ENCODE results near the gene SLC8A2.

GRCh38 chr19:47494211-47494547, 22.5 kb upstream of the SLC8A2 start:
- no peak for TF ChIP-seq POLR2A (IDR thresholded peaks at IDR 0.05)
- TF ChIP-seq, protein P1, sequence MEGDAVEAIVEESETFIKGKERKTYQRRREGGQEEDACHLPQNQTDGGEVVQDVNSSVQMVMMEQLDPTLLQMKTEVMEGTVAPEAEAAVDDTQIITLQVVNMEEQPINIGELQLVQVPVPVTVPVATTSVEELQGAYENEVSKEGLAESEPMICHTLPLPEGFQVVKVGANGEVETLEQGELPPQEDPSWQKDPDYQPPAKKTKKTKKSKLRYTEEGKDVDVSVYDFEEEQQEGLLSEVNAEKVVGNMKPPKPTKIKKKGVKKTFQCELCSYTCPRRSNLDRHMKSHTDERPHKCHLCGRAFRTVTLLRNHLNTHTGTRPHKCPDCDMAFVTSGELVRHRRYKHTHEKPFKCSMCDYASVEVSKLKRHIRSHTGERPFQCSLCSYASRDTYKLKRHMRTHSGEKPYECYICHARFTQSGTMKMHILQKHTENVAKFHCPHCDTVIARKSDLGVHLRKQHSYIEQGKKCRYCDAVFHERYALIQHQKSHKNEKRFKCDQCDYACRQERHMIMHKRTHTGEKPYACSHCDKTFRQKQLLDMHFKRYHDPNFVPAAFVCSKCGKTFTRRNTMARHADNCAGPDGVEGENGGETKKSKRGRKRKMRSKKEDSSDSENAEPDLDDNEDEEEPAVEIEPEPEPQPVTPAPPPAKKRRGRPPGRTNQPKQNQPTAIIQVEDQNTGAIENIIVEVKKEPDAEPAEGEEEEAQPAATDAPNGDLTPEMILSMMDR (IDR thresholded peaks at IDR 0.05), result no peak

Data from ovary (tissue), 3 donors.